ENCODE measurements around the gene ISCA1.

GRCh38 chr9:86300701-86301100, 18.4 kb upstream of the ISCA1 start:
- no peak for TF ChIP-seq POLR2A (IDR thresholded peaks at IDR 0.05; ENCODE audit: low read length)
- no peak for TF ChIP-seq CTCF (IDR thresholded peaks at IDR 0.05)
- TF ChIP-seq BHLHE40 (IDR thresholded peaks at IDR 0.05; ENCODE audit: low read depth, low read length), result no peak
- no peak for TF ChIP-seq ELK1 (IDR thresholded peaks at IDR 0.05; ENCODE audit: low read depth, low read length)
- no peak for TF ChIP-seq RCOR1 (IDR thresholded peaks at IDR 0.05; ENCODE audit: low read depth, low read length)
- TF ChIP-seq CBX8 (IDR thresholded peaks at IDR 0.05), result no peak
- no peak for TF ChIP-seq MYC (IDR thresholded peaks at IDR 0.05; ENCODE audit: borderline replicate concordance, low read length)
- TF ChIP-seq HDAC2 (IDR thresholded peaks at IDR 0.05), result no peak
- no peak for TF ChIP-seq EP300 (IDR thresholded peaks at IDR 0.05)
- TF ChIP-seq HMGXB4 (CRISPR knock-in tag; IDR thresholded peaks at IDR 0.05; ENCODE audit: borderline replicate concordance), result no peak
- TF ChIP-seq EHMT2 (IDR thresholded peaks at IDR 0.05; ENCODE audit: low read depth), result no peak
